Endothelial cell of umbilical vein (primary cell): Measurements from ENCODE around the gene FTO. TPM values are rescaled to one million over a fixed set of nuclear protein-coding genes. Genes with fewer than 3 reads are reported as not detected.

ENCODE experiments used
- BruUV-seq: library from RNA; stranded (reverse); fragments of 400-500 nt; replicated peaks from 2 replicates; lab custom pipeline; 2021; lab: Mats Ljungman, UMichigan
- CTCF ChIA-PET: fragments of 300-600, 350-600 bp; sonication (Branson Sonifier 250); formaldehyde crosslinking; loops from one replicate; lab custom pipeline; 2021; ENCODE audit warnings: antibody characterized with exemption, inconsistent platforms; lab: Charles Lee
- POLR2A ChIA-PET: fragments of 300-600, 350-600 bp; sonication (Branson Sonifier 250); formaldehyde crosslinking; loops from one replicate; lab custom pipeline; 2021; ENCODE audit warnings: antibody characterized with exemption, inconsistent platforms; lab: Charles Lee
- DNase-seq: peaks from one replicate; pipeline ENCODE4 v3.0.0-alpha.2; 2011; ENCODE audit warnings: low read depth, low spot score
- FAIRE-seq: peaks from 2 replicates; lab custom pipeline; 2011; peaks lifted over from hg19 to GRCh38; lab: Jason Lieb, UNC
- H2AFZ ChIP-seq: 2 replicates; pipeline ENCODE4 v1.6.0; 2012; ENCODE audit warnings: low read depth, low read length, control low read depth, inconsistent platforms
- H3K27ac ChIP-seq: 2 replicates; pipeline ENCODE4 v1.5.1; 2011; ENCODE audit warnings: low read depth, mild to moderate bottlenecking, control low read depth, low read length, moderate library complexity; ENCODE audit not compliant: insufficient read depth
- H3K27me3 ChIP-seq, 2 experiments: 2 replicates each; pipeline versions ENCODE4 v1.6.0 to v1.6.1; 2011; ENCODE audit warnings: low read length in 2 of 2, mixed read lengths in 1 of 2; ENCODE audit not compliant: control insufficient read depth in 2 of 2, insufficient read depth in 2 of 2
- H3K36me3 ChIP-seq, 2 experiments: 2 replicates in 1 of 2; 3 replicates in 1 of 2; pipeline ENCODE4 v1.5.1; 2011; ENCODE audit warnings: low read length in 2 of 2, mild to moderate bottlenecking in 1 of 2, moderate library complexity in 1 of 2; ENCODE audit not compliant: control insufficient read depth in 2 of 2, insufficient read depth in 2 of 2; ENCODE audit errors: extremely low read depth in 1 of 2
- H3K4me1 ChIP-seq: 3 replicates; pipeline ENCODE4 v1.5.1; 2011; ENCODE audit warnings: mild to moderate bottlenecking, low read length; ENCODE audit not compliant: control insufficient read depth, insufficient read depth; ENCODE audit errors: extremely low read depth
- H3K4me2 ChIP-seq: 2 replicates; pipeline ENCODE4 v1.6.1; 2011; ENCODE audit warnings: low read length, control low read depth, mixed read lengths; ENCODE audit not compliant: insufficient read depth
- H3K4me3 ChIP-seq, 3 experiments: fragments of 200-600 bp in 1 of 3; sonication (generic), shearing (Covaris generic) in 1 of 3; replicated peaks in 1 of 3; 2 replicates each; pipeline ENCODE4 v1.5.1; 2011 to 2016; ENCODE audit warnings: control low read depth in 3 of 3, low read length in 3 of 3, mild to moderate bottlenecking in 2 of 3, inconsistent platforms in 1 of 3, low read depth in 1 of 3, moderate library complexity in 1 of 3; ENCODE audit not compliant: insufficient read depth in 1 of 3
- H3K79me2 ChIP-seq: 2 replicates; pipeline ENCODE4 v1.6.0; 2012; ENCODE audit warnings: low read length, inconsistent platforms; ENCODE audit not compliant: control insufficient read depth, insufficient read depth
- H3K9ac ChIP-seq: replicated peaks from 2 replicates; pipeline ENCODE3; 2011; ENCODE audit warnings: low read length, control low read depth; ENCODE audit not compliant: insufficient read depth; ENCODE audit errors: extremely low read depth
- H3K9me1 ChIP-seq: replicated peaks from 3 replicates; pipeline ENCODE4 v1.6.0; 2011; ENCODE audit warnings: mild to moderate bottlenecking, low read length; ENCODE audit not compliant: control insufficient read depth, insufficient read depth; ENCODE audit errors: extremely low read depth
- H3K9me3 ChIP-seq: replicated peaks from 2 replicates; pipeline ENCODE4 v1.5.1; 2012; ENCODE audit warnings: low read length, inconsistent platforms; ENCODE audit not compliant: control insufficient read depth, insufficient read depth
- H4K20me1 ChIP-seq: replicated peaks from 2 replicates; pipeline ENCODE3; 2011; ENCODE audit warnings: mild to moderate bottlenecking, low read length; ENCODE audit not compliant: control insufficient read depth, insufficient read depth; ENCODE audit errors: extremely low read depth
- EZH2 ChIP-seq: IDR thresholded peaks from 2 replicates; pipeline ENCODE4 v1.6.1; 2012; ENCODE audit warnings: borderline replicate concordance, low read depth, mild to moderate bottlenecking, moderate library complexity, low read length, inconsistent platforms; ENCODE audit not compliant: severe bottlenecking
- FOS ChIP-seq: IDR thresholded peaks from 2 replicates; pipeline ENCODE4 v1.6.1; 2011; ENCODE audit warnings: mild to moderate bottlenecking, low read length, moderate library complexity, borderline replicate concordance; ENCODE audit not compliant: insufficient read depth
- GATA2 ChIP-seq: IDR thresholded peaks from 2 replicates; pipeline ENCODE4 v1.7.0; 2011; ENCODE audit warnings: low read depth, mild to moderate bottlenecking, moderate library complexity, mixed read lengths, low read length; ENCODE audit not compliant: insufficient read length, insufficient read depth
- JUN ChIP-seq: IDR thresholded peaks from 2 replicates; pipeline ENCODE4 v1.6.1; 2011; ENCODE audit warnings: borderline replicate concordance, low read depth; ENCODE audit not compliant: insufficient read length, insufficient read depth
- MYC ChIP-seq: IDR thresholded peaks from one replicate; pipeline ENCODE4 v1.6.1; 2011; ENCODE audit warnings: mild to moderate bottlenecking, low read depth, low read length
- POLR2A ChIP-seq: IDR thresholded peaks from 2 replicates; pipeline ENCODE4 v1.6.1; 2012; ENCODE audit warnings: low read depth, mild to moderate bottlenecking, control low read depth, low read length
- POLR2AphosphoS5 ChIP-seq: IDR thresholded peaks from 2 replicates; pipeline ENCODE4 v1.6.1; 2012; ENCODE audit warnings: low read depth, mild to moderate bottlenecking, control low read depth, low read length, moderate library complexity; ENCODE audit not compliant: insufficient read depth
- dilution Hi-C: fragments of 300-500 bp; cut with MboI; formaldehyde crosslinking; loops from one replicate; pipeline ENCODE4 v1.15.0; 2019; ENCODE audit warnings: low sequenced_read_pairs; ENCODE audit not compliant: extremely low pct_ligation_motif_present
- intact Hi-C: fragments of 100-400 bp; cut with micrococcal nuclease; formaldehyde crosslinking; loops from one replicate; pipeline ENCODE4 v1.10.0; 2022
- polyA plus RNA-seq, 4 experiments: library from polyadenylated mRNA; depleted of rRNA in 3 of 4; stranded (reverse) in 3 of 4; unstranded in 1 of 4; fragments of >200 nt; gene quantifications; 2 replicates each; pipeline versions ENCODE4 v1.2.1 to v1.2.3, GENCODE V29; 2011 to 2012; ENCODE audit warnings: missing spikeins in 1 of 4
- total RNA-seq: library from RNA; stranded (reverse); gene quantifications from 2 replicates; pipeline ENCODE4 v1.2.3, GENCODE V29; 2021
- TF ChIP-seq, protein P1 (sequence below), 2 donors: IDR thresholded peaks; 1 replicate in 1 of 2; 2 replicates in 1 of 2; pipeline ENCODE4 v1.5.1; 2011; ENCODE audit warnings: low read length in 2 of 2, mild to moderate bottlenecking in 2 of 2, moderate library complexity in 2 of 2, control low read depth in 1 of 2, inconsistent platforms in 1 of 2, low read depth in 1 of 2; ENCODE audit not compliant: insufficient read depth in 1 of 2; ENCODE audit errors: extremely low read depth in 1 of 2
- TF ChIP-seq, protein P2 (sequence below): IDR thresholded peaks from 2 replicates; pipeline ENCODE4 v1.6.1; 2011; ENCODE audit not compliant: insufficient read depth, insufficient read length

Gene FTO
- total and polyA plus RNA-seq, 2 donors (not counting 3 experiments of a cell fraction or from before 2014, with no cell fraction given), result 48.6 to 87.1 TPM

DNA sequence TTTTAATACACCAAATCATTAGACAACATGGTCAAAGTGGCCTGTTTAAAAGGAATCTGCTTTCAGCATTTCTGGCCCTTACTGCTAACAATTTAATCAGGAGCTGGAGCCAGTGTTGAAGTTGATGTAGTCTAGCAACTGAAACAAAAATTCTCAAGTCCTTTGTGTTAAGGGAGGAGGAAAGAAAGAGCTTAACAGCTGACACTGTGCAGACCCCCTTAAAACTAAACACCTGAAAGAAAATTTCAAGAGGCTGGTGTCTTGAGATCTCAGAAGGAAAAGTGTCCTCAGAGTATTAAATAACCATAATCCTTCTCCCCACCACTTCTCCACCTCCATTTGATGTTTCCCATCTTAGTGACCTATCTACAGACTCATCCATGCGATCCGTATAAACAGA, 232.1 kb downstream of the FTO start:
- ChIA-PET CTCF (no interaction called here), POLR2A (no interaction called here)
- H3K4me3 ChIP-seq, result no peak overlapping the region
- H3K79me2 ChIP-seq, result no peaks in the 10 kb centered on the region
- H4K20me1 ChIP-seq, result no peaks in the 10 kb centered on the region
- dilution Hi-C loops, result no loop called here
- H3K9me1 ChIP-seq, result no peaks in the 10 kb centered on the region
- no peak overlapping the region for H3K4me2 ChIP-seq
- no TSS peak for BruUV-seq
- DNase-seq (no peak), FAIRE-seq (no peak)
- H3K36me3 ChIP-seq, result no peaks in the 10 kb centered on the region
- no peaks in the 10 kb centered on the region for H3K9me3 ChIP-seq
- no peaks in the 10 kb centered on the region for H3K27me3 ChIP-seq
- no peak overlapping the region for H3K27ac ChIP-seq
- intact Hi-C loops, result no loop called here
- TF ChIP-seq POLR2AphosphoS5, result no peak
- TF ChIP-seq MYC, result no peak
- TF ChIP-seq, protein P1, sequence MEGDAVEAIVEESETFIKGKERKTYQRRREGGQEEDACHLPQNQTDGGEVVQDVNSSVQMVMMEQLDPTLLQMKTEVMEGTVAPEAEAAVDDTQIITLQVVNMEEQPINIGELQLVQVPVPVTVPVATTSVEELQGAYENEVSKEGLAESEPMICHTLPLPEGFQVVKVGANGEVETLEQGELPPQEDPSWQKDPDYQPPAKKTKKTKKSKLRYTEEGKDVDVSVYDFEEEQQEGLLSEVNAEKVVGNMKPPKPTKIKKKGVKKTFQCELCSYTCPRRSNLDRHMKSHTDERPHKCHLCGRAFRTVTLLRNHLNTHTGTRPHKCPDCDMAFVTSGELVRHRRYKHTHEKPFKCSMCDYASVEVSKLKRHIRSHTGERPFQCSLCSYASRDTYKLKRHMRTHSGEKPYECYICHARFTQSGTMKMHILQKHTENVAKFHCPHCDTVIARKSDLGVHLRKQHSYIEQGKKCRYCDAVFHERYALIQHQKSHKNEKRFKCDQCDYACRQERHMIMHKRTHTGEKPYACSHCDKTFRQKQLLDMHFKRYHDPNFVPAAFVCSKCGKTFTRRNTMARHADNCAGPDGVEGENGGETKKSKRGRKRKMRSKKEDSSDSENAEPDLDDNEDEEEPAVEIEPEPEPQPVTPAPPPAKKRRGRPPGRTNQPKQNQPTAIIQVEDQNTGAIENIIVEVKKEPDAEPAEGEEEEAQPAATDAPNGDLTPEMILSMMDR (IDR thresholded peaks at IDR 0.05; ENCODE audit: extremely low read depth in 1 of 2, insufficient read depth in 1 of 2, low read depth in 1 of 2, low read length in 2 of 2), result no peak
- TF ChIP-seq EZH2, result no peak
- TF ChIP-seq FOS, result no peak
- TF ChIP-seq, protein P2, sequence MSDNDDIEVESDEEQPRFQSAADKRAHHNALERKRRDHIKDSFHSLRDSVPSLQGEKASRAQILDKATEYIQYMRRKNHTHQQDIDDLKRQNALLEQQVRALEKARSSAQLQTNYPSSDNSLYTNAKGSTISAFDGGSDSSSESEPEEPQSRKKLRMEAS, result no peak
- no peak for TF ChIP-seq POLR2A
- no peak for TF ChIP-seq GATA2
- TF ChIP-seq JUN, result no peak
- no peak overlapping the region for H3K9ac ChIP-seq
- no peaks in the 10 kb centered on the region for H3K4me1 ChIP-seq
- H2AFZ ChIP-seq, result no peak overlapping the region
